Kidney (tissue), 14 donors: ENCODE results near the gene HCK. TPM values are rescaled to one million over a fixed set of nuclear protein-coding genes. Genes with fewer than 3 reads are reported as not detected.
A peak's percentile ranks its signal among the peaks of the same experiment; 100 is the strongest.

Source experiments
- DNase-seq, 5 donors: peaks; one replicate each; pipeline ENCODE4 v3.0.0-alpha.2; 2013 to 2020
- FAIRE-seq: peaks from 2 replicates; lab custom pipeline; 2012; peaks lifted over from hg19 to GRCh38; lab: Jason Lieb, UNC
- H3K27ac ChIP-seq, 2 donors: one replicate each; pipeline ENCODE4 v1.7.0; 2013; ENCODE audit warnings: low read depth in 2 of 2, low read length in 2 of 2, inconsistent platforms in 1 of 2
- H3K27me3 ChIP-seq: one replicate; pipeline ENCODE4 v1.7.1; 2013; ENCODE audit warnings: low read length, inconsistent platforms; ENCODE audit not compliant: control insufficient read depth, insufficient read depth
- H3K36me3 ChIP-seq, 3 donors: one replicate each; pipeline versions ENCODE4 v1.7.0 to v1.7.1; 2013; ENCODE audit warnings: low read length in 3 of 3, control low read depth in 1 of 3, inconsistent platforms in 1 of 3; ENCODE audit not compliant: insufficient read depth in 3 of 3, control insufficient read depth in 2 of 3
- H3K4me1 ChIP-seq, 3 donors: one replicate each; pipeline versions ENCODE4 v1.7.0 to v1.7.1; 2013; ENCODE audit warnings: low read length in 3 of 3, inconsistent platforms in 1 of 3, low read depth in 1 of 3; ENCODE audit not compliant: control insufficient read depth in 2 of 3, insufficient read depth in 2 of 3
- H3K4me3 ChIP-seq, 3 donors: one replicate each; pipeline versions ENCODE4 v1.7.0 to v1.8.1; 2013; ENCODE audit warnings: low read length in 3 of 3, control low read depth in 1 of 3, inconsistent platforms in 1 of 3
- H3K9ac ChIP-seq, 3 donors: one replicate each; pipeline versions ENCODE4 v1.7.0 to v1.7.1; 2013; ENCODE audit warnings: low read length in 3 of 3, control low read depth in 1 of 3, inconsistent platforms in 1 of 3
- H3K9me3 ChIP-seq, 3 donors: one replicate each; pipeline versions ENCODE4 v1.7.0 to v1.7.1; 2013; ENCODE audit warnings: low read length in 3 of 3, control low read depth in 1 of 3, inconsistent platforms in 1 of 3; ENCODE audit not compliant: control insufficient read depth in 2 of 3, insufficient read depth in 1 of 3
- intact Hi-C: fragments of 100-400 bp; cut with DNase I; formaldehyde crosslinking; loops from one replicate; pipeline ENCODE4 v1.11.1; 2022
- polyA plus RNA-seq: library from polyadenylated mRNA; stranded (reverse); fragments of 350-450 nt; fragmentation: Illumina TruSeq; extraction: RNeasy Lipid Tissue Mini Kit (QIAGEN cat#74804); gene quantifications from one replicate; pipeline ENCODE4 v1.2.3, GENCODE V29; 2014; ENCODE audit warnings: low read depth, low replicate concordance; ENCODE audit not compliant: insufficient read depth
- total RNA-seq: library from RNA; stranded (reverse); fragmentation: NEBNext Ultra II Directional; extraction: Animal tissue kit (Norgen Biotek cat#: 25700); gene quantifications from one replicate; pipeline ENCODE4 v1.2.1, GENCODE V29; 2021
- TF ChIP-seq, protein P1 (sequence below): IDR thresholded peaks from 3 replicates; pipeline ENCODE4 v1.5.1; 2012; ENCODE audit warnings: mild to moderate bottlenecking, moderate library complexity, borderline replicate concordance; ENCODE audit not compliant: insufficient read depth; ENCODE audit errors: extremely low read depth
- donor health status: control.
- donor health status: control.
- donor health status: control.
- donor health status: control.
- donor health status: control.
- donor health status: DM: yes; HTN: yes; CAD: no.
- donor health status: Normal renal cell carcinoma (clear cell type).

The HCK gene
- total and polyA plus RNA-seq, 2 donors from 2014 or later = 3.9 to 24.0 TPM

DNA sequence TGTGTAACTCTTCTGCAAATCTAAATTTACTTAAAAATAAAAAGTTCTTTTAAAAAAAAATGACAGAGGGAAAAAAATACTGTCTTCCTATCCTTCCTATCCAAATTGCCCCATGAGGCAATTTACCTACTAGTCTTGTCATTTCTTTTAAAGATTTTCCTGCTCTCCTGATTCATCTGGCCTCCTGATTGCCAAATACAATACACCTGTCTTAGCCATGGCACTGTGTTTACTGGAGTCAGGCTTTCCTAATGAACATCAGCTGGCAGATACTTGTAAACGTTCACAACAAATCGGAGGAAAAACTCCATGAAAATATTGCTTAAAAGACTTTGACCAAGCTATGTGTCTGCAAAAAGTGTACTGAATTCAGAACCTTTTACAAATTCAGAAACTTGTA, 78.9 kb downstream of the HCK start:
- no peaks in the 10 kb centered on the region for H3K27me3 ChIP-seq
- no peaks in the 10 kb centered on the region for H3K9me3 ChIP-seq
- intact Hi-C loops = no loop called here
- peak in 1 of 5 donors; percentile 2 for DNase-seq
- H3K4me3 ChIP-seq = no peak overlapping the region
- FAIRE-seq = no peak
- H3K4me1 ChIP-seq = peaks cover 0 to 18% (median 3%) of the 10 kb centered on the region in 3 donors
- H3K36me3 ChIP-seq = peaks cover 0 to 5% (median 2%) of the 10 kb centered on the region in 3 donors
- TF ChIP-seq, protein P1, sequence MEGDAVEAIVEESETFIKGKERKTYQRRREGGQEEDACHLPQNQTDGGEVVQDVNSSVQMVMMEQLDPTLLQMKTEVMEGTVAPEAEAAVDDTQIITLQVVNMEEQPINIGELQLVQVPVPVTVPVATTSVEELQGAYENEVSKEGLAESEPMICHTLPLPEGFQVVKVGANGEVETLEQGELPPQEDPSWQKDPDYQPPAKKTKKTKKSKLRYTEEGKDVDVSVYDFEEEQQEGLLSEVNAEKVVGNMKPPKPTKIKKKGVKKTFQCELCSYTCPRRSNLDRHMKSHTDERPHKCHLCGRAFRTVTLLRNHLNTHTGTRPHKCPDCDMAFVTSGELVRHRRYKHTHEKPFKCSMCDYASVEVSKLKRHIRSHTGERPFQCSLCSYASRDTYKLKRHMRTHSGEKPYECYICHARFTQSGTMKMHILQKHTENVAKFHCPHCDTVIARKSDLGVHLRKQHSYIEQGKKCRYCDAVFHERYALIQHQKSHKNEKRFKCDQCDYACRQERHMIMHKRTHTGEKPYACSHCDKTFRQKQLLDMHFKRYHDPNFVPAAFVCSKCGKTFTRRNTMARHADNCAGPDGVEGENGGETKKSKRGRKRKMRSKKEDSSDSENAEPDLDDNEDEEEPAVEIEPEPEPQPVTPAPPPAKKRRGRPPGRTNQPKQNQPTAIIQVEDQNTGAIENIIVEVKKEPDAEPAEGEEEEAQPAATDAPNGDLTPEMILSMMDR = no peak
- H3K27ac ChIP-seq = no peak overlapping the region
- no peak overlapping the region for H3K9ac ChIP-seq

DNA sequence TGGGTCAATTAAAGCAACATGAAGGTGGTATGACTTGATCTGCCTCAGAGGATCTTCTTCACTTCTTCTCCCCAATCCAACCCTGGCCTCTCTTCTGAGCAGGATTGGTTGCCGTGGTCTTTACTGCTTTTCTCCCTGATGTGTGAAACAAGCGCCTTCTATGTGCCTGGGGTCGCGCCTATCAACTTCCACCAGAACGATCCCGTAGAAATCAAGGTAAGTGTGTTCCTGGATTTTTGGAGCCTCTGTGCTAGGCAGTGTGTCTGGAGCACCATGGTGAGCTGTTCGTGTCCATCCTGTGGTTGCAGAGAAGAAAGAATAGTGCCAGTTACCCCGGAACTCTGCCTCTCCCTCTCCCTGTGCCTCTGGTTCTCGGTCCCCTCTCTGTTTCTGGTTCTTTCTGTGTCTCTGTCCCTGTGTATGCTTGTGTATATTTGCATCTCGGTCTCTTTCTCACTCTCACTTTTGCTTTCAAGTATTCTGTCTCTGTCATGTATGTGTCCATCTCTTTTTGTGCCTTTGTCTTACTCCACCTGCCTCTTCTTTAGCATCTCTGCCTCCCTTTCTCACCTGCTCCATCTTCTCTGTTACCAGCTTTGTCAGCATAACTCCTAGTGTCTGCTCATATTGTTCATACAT, 81.0 kb downstream of the HCK start:
- DNase-seq (peak in 1 of 5 donors; percentile 4), FAIRE-seq (no peak)
- Histone ChIP-seq H3K36me3 (peaks cover 5 to 25% (median 19%) of the 10 kb centered on the region in 3 donors), H3K4me1 (peaks cover 0 to 11% (median 0%) of the 10 kb centered on the region in 3 donors), H3K9ac (no peak overlapping the region), H3K9me3 (no peaks in the 10 kb centered on the region), H3K27ac (no peak overlapping the region), H3K4me3 (no peak overlapping the region), H3K27me3 (no peaks in the 10 kb centered on the region)
- intact Hi-C loops = no loop called here
- TF ChIP-seq, protein P1 = no peak

DNA sequence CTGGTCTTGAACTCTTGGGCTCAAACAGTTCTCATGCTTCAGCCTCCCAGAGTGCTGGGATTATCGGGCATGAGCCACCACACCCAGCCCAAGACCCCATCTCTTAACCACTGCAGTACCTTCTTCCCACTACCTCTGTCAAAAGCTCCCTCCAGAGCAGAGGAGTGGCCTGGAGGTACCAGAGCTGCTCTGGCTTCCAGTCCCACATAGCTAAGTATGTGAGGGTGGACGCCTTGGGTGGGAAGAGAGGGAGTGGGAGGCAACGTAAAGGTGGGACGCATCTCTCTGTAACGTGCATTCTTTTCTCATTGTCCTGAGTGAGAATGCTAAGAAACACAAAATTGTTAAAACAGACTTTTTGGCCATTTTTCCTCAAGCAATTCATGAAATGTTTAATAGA, 82.0 kb downstream of the HCK start:
- no peak for FAIRE-seq

More for the DNA sequence above, 82.0 kb downstream of the HCK start:
- H3K9me3 ChIP-seq = no peaks in the 10 kb centered on the region
- H3K9ac ChIP-seq = no peak overlapping the region
- H3K27me3 ChIP-seq = no peaks in the 10 kb centered on the region
- intact Hi-C loops = no loop called here
- peak in 2 of 5 donors; percentile 3 to 4 for DNase-seq
- no peak overlapping the region for H3K27ac ChIP-seq
- peaks cover 5 to 35% (median 19%) of the 10 kb centered on the region in 3 donors for H3K36me3 ChIP-seq
- TF ChIP-seq, protein P1 = no peak
- H3K4me1 ChIP-seq = peaks cover 0 to 10% (median 0%) of the 10 kb centered on the region in 3 donors
- H3K4me3 ChIP-seq = no peak overlapping the region
